Measurements from ENCODE around the gene ATP10B. TPM values are rescaled to one million over a fixed set of nuclear protein-coding genes. Genes with fewer than 3 reads are reported as not detected.

Gene ATP10B
- total and polyA plus RNA-seq, 10 of the 15 experiments (the other 5 are each of a cell fraction or from before 2014, with no cell fraction given): not detected

- no peaks in the 10 kb centered on the region; a peak in 1 of 4 replicates for H3K27me3 ChIP-seq (replicated peaks in 1 of 2; ENCODE audit: control insufficient read depth in 2 of 2, insufficient read depth in 2 of 2, low read length in 1 of 2)
- BruUV-seq (replicated peaks): no TSS peak
Measured at GRCh38 chr5:160887780-160888179, 35.8 kb upstream of the ATP10B start.

More at GRCh38 chr5:160887780-160888179, 35.8 kb upstream of the ATP10B start:
- TF ChIP-seq SRF (IDR thresholded peaks at IDR 0.05; ENCODE audit: low read depth in 2 of 2, low read length in 2 of 2) (no peak), MYC (IDR thresholded peaks at IDR 0.05; ENCODE audit: insufficient read depth, insufficient read length, insufficient replicate concordance, low read length, severe bottlenecking) (no peak), CREB1 (IDR thresholded peaks at IDR 0.05; ENCODE audit: low read depth) (no peak), ZBTB40 (IDR thresholded peaks at IDR 0.05; ENCODE audit: borderline replicate concordance) (no peak), CUX1 (IDR thresholded peaks at IDR 0.05; ENCODE audit: insufficient replicate concordance, low read depth, low read length) (no peak), MEF2A (IDR thresholded peaks at IDR 0.05; ENCODE audit: insufficient read depth, low read depth, low read length) (no peak), CBX3 (IDR thresholded peaks at IDR 0.05; ENCODE audit: borderline replicate concordance, low read depth) (no peak), CREM (IDR thresholded peaks at IDR 0.05; ENCODE audit: low read depth) (no peak), BCL11A (IDR thresholded peaks at IDR 0.05; ENCODE audit: low read depth, low read length) (no peak), TCF7 (IDR thresholded peaks at IDR 0.05; ENCODE audit: borderline replicate concordance) (no peak), ESRRA (IDR thresholded peaks at IDR 0.05; ENCODE audit: low read length) (no peak), SMAD5 (IDR thresholded peaks at IDR 0.05; ENCODE audit: low read depth) (no peak)
- ChIA-PET SMC1A (ENCODE audit: uncharacterized antibody, unreplicated experiment) (no interaction called here), POLR2A (no interaction called here), RAD21 (ENCODE audit: unreplicated experiment) (no interaction called here), CTCF (no interaction called here)
- intact Hi-C loops (cut with micrococcal nuclease; ENCODE audit: unreplicated experiment): no loop called here
- H3K9me3 ChIP-seq (replicated peaks; ENCODE audit: control insufficient read depth, insufficient read depth, low read length): no peaks in the 10 kb centered on the region
- H3K4me2 ChIP-seq (ENCODE audit: control insufficient read depth, insufficient read depth): no peak overlapping the region
- H3K4me3 ChIP-seq: no peak overlapping the region
- H3K4me1 ChIP-seq (ENCODE audit: control insufficient read depth, insufficient read depth, low read length): no peaks in the 10 kb centered on the region
- in situ Hi-C loops (cut with MboI): no loop called here
- DNase-seq (ENCODE audit: low read depth, low spot score) (no peak), ATAC-seq (no peak), FAIRE-seq (no peak)
- H3K9ac ChIP-seq (ENCODE audit: control insufficient read depth, insufficient read depth, low read length): no peak overlapping the region
- H4K20me1 ChIP-seq (ENCODE audit: control insufficient read depth, insufficient read depth): no peaks in the 10 kb centered on the region
- H3K79me2 ChIP-seq (ENCODE audit: control insufficient read depth, insufficient read depth, low read length): no peaks in the 10 kb centered on the region
- H2AFZ ChIP-seq (ENCODE audit: control insufficient read depth, low read depth, low read length): no peak overlapping the region
- H3K36me3 ChIP-seq (ENCODE audit: control insufficient read depth in 2 of 2, insufficient read depth in 2 of 2, low read length in 1 of 2): no peaks in the 10 kb centered on the region
- H3K27ac ChIP-seq (ENCODE audit: control insufficient read depth, insufficient read depth): no peak overlapping the region
- 5% methylated on average over 3 of the region's 3 CpGs for WGBS (ENCODE audit: insufficient coverage, insufficient replicate concordance, low lambda C conversion rate, missing lambda C conversion rate)

Data from GM12878 (cell line).